Measurements from ENCODE around the gene SOS1.
A peak's percentile ranks its signal among the peaks of the same experiment; 100 is the strongest.

Gene SOS1

DNA sequence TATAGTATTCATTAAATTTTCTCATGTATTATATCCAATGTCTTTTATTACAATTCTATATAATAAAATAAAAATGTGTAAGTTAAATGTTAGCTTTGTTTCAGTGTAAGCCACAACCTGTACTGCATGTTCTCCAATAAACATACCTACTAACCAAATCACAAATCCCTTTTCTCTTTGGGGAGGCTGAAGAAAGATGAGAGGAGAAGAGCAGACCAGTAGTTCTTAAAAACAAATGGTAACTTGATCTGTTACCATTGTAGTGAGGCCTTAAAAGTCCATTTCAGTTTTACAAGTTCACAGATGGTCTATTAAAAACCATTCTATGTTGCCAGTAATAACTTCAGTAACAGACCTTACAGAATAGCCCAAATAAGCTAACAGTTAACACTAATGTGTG, 100.5 kb downstream of the SOS1 start:
- peak in 1 of 2 experiments; percentile 32 for DNase-seq

GRCh38 chr2:39018638-39019037, 102.2 kb downstream of the SOS1 start:
- no peak for DNase-seq

DNA sequence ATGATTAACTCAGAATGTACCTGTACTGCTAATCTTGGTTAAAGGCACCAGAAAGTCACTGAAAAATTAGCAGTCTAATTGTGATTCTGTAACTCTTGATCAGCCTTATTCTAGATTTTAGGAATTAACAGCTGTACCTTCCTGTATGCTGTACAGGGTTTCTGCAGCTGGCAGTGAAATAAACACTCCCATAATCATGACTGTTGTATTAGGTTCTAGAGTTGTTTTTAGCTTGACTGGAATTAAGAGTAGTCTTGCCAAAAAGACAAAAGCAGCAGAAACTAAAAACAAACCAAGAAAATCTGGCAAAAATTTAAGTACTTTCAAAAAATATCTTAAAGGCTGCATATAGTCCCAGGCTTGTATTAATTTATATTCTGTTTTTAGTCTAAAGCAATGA, 103.5 kb downstream of the SOS1 start:
- no peak for DNase-seq

GRCh38 chr2:39015424-39015823, 105.4 kb downstream of the SOS1 start:
- no peak for DNase-seq

DNA sequence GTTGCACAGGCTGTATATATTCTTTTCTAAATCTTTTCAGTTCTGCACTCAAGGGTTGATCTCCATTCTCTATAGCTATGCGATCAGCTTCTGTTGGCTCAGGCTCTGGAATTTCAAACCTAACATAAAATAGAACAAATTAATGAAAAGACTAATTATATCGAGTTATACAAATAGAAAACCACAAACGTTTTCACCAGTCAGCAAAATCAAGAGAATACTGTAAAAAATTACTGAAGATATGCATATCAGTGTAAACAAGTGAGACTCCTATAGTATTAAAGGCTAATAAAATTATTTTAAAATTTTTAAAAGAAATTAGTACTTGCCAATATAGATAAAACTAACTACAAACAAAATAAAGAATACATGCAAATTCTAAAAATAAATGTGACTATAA, 107.0 kb downstream of the SOS1 start:
- no peak for DNase-seq

DNA sequence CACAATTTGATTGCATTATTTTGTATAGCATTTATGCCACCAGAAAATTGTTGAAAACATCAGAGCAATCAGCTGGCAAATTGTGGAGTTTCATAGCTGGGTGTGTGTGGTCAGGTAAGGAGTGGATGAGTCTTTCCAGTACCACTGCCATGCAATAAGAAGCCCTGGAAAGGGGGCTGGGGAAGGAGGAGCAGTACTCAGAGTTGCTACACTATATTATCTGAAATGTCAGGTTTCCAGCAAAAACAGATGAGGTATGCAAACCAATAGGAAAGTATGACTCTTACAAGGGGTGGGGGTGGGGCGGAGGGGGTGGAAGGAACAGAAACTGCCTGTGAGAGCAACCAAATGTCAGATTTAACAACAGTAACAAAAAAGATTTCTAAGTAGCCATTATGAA, 112.2 kb downstream of the SOS1 start:
- no peak for DNase-seq

DNA sequence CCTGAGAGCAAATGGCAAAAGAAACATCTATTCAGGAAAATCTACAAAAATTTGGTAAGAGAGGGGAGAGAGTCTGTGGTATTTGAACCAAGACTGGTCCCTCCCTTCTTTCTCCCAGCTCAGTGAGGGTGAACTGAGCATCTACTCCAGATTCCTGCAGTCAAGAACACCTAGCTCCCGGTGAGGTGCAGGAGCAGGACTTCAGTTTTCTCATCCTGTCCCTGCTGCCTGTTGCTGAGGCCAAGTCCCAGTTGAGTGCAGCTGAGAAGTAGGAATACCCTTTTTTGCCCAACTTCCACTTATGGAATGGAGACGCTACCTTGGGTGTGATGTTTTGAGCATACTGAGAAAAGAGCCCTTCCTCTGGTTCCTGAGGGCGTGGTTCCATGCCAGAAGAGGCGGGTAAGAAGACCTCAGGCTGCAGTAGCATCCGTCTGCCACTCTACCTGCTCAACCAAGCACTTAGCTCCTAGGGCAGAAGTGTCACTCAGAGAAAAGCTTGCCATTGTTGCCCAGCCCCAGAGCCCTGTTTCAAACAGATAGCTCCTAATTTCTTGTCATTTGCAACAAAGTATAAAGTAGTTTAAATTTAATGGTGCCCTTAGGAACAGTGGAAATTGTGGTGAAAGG, 112.9 kb downstream of the SOS1 start:
- no peak for DNase-seq

GRCh38 chr2:39000552-39000951, 120.3 kb downstream of the SOS1 start:
- no peak for DNase-seq

GRCh38 chr2:38997781-38998180, 123.1 kb downstream of the SOS1 start:
- DNase-seq = no peak

DNA sequence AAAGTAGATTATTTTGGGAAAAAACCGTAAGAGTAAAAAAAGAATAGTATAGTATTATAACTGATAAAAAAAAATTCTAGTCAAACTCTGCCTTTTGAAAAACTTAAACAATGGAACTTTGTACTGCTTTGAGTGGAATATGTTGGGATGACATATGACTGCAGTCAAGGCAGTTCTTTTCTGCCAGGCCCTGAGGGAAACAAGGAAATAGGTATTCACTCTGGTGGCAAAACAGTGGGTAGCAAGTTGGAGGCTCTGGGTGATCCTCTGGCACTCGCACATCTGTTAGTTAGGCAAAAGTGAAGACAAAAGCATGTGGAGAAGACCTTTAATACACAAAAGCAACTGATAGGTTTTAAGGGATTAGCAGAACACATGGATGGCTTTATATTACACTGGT, 129.0 kb downstream of the SOS1 start:
- DNase-seq = no peak

DNA sequence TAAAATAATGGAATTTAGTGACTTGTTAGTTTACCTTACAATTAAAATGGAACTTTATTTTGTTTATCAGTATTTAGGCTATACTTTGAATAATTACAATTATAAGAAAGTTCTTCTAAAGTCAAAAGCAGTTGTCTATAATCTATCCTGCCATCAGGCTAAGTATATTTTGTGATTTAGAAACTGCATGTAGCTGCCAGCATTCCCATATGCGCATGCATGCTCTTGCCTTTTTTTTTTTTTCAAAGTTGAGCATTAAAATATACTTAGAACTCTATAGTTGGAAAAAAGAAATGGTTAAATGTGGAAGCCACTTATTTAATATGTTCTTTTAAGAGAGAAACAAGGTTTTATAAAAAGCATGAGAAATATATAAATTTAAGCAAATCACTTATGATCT, 132.1 kb downstream of the SOS1 start:
- no peak for DNase-seq

- peak in 1 of 2 experiments; percentile 45 for DNase-seq
These were observed 138.4 kb downstream of the SOS1 start for GRCh38 chr2:38982498-38982897.

GRCh38 chr2:38981670-38982357, 139.0 kb downstream of the SOS1 start:
- peak; percentile 73 to 77 for DNase-seq

DNA sequence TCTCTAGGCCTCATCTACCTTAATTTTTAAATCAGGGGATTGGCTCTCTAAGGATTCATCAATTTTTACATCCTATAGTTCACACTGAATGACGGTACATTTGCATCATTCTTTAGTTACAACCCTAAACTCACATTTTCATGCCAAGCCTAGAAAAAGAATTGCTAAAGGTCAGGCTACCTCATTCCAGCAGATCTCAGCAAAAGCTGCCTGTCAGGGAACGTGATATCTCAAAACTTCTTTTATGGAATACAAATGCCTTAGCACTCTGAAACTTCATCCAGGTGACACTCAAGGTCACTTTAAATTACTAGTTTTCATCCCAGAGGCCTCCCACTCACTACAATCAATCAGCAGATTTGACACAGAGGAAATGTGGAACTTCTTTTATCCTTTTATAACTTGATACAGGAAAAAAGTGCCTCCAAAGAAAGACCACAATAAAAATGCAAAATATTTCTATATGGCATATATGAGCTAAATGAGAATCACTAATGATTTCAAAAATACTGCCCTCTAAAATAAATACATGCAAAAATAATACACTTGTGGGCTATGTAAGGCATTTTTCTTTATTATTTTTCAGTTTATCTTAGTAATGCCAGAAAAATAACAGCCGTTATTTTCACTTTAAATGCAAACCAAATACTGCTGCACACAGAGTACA, 139.7 kb downstream of the SOS1 start:
- no peak for DNase-seq

DNA sequence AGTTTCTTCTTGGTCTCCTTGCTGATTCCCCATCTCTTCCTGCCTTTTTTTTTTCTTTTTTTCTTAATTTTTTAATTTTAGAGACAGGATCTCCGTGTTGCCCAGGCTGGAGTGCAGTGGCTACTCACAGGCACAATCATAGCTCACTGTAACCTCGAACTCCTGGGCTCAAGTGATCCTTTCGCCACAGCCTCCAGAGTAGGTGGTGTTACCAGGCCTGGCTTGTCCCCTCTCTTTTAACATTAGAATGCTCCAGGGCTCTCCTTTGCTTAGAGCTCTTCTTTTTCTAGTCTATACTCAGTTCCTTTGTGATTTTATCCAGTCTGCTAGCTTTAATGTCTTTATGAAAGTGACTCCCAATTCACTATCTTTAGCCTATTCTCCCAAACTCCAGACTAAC, 141.9 kb downstream of the SOS1 start:
- no peak for DNase-seq

GRCh38 chr2:38978296-38978903, 142.5 kb downstream of the SOS1 start:
- DNase-seq = no peak

DNA sequence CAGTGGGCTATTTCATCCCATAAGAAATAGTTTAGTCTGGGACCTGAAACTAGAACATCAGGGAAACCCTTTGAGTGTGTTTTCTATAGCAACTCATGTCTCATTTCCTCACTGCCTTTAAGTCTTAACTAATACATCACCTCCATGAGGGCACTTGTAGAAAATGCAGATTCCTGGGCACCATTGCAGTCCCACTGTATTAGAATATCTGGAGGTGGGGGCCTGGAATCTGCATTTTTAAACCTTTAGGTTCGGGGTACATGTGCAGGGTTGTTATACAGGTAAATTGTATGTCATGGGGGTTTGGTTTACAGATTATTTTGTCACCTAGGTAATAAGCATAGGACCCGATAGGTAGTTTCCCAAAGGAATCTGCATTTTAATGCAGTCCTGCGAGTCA, 143.8 kb downstream of the SOS1 start:
- no peak for DNase-seq

DNA sequence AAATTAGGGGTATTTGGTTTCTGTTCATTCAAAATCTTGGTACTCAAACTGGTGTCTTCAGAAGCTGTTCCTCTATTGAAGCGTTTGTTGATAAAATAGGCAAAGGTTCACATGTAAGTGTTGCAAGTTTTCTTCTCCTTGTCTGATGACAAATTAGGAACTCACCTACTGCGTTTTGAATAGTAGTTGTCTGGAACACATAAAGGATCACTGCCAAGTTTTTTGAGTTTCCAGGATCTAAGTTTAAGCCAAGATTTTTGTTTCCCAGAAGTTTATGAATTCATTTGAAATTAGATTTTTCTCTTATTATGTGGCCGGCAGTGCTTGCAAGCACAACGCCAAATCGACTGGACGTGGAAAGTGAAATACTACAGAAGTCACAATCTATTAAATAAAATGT, 145.8 kb downstream of the SOS1 start:
- no peak for DNase-seq

DNA sequence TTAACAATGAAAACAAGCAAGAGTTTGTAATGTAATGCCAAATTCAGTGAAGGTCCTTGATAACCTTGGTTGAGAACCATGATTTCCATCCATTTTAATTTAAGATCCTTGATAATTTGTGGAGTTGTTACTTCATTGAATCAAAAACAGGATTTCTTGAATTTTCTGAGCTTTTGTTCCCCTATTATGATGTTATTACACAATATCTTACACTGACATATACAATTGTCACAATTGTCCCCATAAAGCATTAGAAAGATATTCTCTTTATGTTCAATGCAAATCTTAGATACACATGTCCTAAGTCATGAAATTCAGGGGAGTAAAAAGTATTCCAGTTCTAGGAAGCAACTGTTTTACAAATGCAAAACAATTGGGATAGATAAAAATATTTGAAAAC, 147.6 kb downstream of the SOS1 start:
- DNase-seq = no peak

DNA sequence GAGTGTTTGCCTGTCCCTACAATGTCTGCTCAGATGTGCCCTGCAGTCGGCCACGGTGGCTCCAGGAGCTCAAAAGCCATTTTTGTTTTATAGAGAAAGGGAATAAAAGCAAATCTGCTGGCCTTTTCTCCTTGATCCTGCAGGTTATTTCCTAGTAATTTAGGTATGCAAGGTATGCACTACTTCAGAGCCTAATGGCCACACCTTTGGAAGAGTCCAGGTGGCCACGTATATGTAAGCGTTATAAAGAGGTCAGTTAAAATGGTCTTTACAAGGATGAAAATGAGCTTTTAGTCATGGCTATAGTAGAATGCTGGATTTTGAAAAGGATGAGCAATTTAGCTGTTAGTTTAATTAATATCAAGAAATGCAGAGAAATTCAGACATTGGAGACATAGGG, 149.5 kb downstream of the SOS1 start:
- no peak for DNase-seq

- DNase-seq = no peak
These were observed 152.8 kb downstream of the SOS1 start for GRCh38 chr2:38968021-38968420.

DNA sequence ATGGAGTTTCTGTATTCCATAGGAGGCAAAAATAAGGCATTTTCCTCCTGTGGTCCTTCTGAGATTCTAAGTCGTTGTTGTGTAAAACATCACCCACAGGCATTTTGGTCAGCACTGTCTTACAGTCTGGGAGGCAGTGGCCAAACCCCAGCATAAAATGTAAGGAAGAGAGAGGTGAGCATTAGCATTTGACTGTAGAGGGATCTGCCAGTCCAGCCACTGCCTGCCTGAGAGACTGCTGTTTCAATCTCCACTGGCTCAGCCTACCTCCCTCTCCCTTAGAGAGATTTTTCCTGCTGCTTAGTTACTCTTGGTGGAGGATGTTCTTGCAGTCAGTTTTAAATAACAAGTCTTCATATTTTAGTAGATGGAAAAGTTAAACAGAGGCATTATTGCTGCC, 154.2 kb downstream of the SOS1 start:
- no peak for DNase-seq

DNA sequence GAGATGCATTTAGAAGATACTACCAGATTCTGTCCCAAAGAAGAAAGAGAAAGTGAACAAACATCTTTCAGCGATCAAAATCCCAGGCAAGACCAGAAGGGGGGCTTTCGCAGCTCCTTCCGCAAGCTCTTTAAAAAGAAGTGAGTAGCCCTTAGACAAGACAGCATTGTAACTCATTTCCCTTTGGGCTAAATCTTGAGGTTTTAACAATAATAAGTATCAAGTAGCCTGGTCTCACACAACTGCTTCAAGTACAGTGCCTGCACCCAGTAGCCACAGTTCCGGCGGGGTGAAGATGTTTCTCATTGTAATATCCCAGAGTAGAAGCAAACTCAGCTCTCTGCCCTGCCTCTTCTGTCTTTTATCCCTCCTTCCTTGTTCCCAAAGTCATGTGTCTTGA, 154.8 kb downstream of the SOS1 start:
- no peak for DNase-seq

All from NCI-H1930 (cell line).